Subcutaneous abdominal adipose tissue (tissue), 5 donors: ENCODE data around the gene EFCAB12.
"Not testable (repeated sequence)": the region's sequence is repeated elsewhere in the genome, so short reads cannot be mapped to it uniquely, and the experiment has no call there.

Experiments
- H3K27ac ChIP-seq: one replicate; pipeline ENCODE4 v1.7.0; 2013; ENCODE audit warnings: low read depth, mild to moderate bottlenecking, inconsistent platforms, low read length, moderate library complexity
- H3K27me3 ChIP-seq, 5 donors: one replicate each; pipeline ENCODE4 v1.7.0; 2013; ENCODE audit warnings: low read length in 5 of 5, inconsistent platforms in 1 of 5; ENCODE audit not compliant: control insufficient read depth in 5 of 5, insufficient read depth in 4 of 5
- H3K36me3 ChIP-seq, 5 donors: one replicate each; pipeline ENCODE4 v1.7.0; 2013; ENCODE audit warnings: low read length in 5 of 5; ENCODE audit not compliant: control insufficient read depth in 5 of 5, insufficient read depth in 5 of 5
- H3K4me1 ChIP-seq, 5 donors: one replicate each; pipeline ENCODE4 v1.7.0; 2013; ENCODE audit warnings: low read length in 5 of 5, mild to moderate bottlenecking in 3 of 5, moderate library complexity in 1 of 5; ENCODE audit not compliant: control insufficient read depth in 5 of 5, insufficient read depth in 5 of 5
- H3K4me3 ChIP-seq, 5 donors: one replicate each; pipeline ENCODE4 v1.7.0; 2013; ENCODE audit warnings: low read length in 5 of 5, low read depth in 1 of 5
- H3K9ac ChIP-seq, 5 donors: one replicate each; pipeline ENCODE4 v1.7.0; 2013; ENCODE audit warnings: low read length in 5 of 5, mild to moderate bottlenecking in 4 of 5, moderate library complexity in 3 of 5
- H3K9me3 ChIP-seq, 5 donors: one replicate each; pipeline ENCODE4 v1.7.0; 2013; ENCODE audit warnings: low read length in 5 of 5; ENCODE audit not compliant: control insufficient read depth in 5 of 5
- donor health status: healthy.
- donor health status: healthy.
- donor health status: healthy.
- donor health status: healthy.
- donor health status: healthy.

EFCAB12 gene

DNA sequence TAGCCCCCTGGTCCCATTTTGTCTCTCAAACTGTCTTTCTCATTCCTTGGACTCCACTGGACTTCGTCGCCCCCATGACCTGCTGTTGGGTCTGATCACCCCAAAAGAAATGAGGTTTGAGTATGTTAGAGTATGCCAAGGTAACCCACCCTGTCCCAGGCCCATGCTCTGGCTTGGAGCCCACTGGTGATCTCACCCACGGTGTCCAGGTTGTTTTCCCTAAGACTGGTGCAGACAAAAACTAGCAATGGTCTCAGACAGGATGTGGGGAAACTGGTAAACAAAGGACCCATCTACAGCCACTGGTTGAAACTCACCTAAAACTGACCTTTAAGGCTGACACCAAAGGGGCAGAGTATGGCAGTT is 38.9 kb downstream of the EFCAB12 start:
- Histone ChIP-seq H3K36me3 (peaks cover 4 to 69% (median 50%) of the 10 kb centered on the region in 5 donors), H3K27me3 (no peaks in the 10 kb centered on the region), H3K4me3 (no peak overlapping the region), H3K4me1 (peaks cover 3 to 47% (median 11%) of the 10 kb centered on the region in 5 donors), H3K27ac (peak overlapping the region; percentile 57), H3K9ac (no peak overlapping the region), H3K9me3 (no peaks in the 10 kb centered on the region)

DNA sequence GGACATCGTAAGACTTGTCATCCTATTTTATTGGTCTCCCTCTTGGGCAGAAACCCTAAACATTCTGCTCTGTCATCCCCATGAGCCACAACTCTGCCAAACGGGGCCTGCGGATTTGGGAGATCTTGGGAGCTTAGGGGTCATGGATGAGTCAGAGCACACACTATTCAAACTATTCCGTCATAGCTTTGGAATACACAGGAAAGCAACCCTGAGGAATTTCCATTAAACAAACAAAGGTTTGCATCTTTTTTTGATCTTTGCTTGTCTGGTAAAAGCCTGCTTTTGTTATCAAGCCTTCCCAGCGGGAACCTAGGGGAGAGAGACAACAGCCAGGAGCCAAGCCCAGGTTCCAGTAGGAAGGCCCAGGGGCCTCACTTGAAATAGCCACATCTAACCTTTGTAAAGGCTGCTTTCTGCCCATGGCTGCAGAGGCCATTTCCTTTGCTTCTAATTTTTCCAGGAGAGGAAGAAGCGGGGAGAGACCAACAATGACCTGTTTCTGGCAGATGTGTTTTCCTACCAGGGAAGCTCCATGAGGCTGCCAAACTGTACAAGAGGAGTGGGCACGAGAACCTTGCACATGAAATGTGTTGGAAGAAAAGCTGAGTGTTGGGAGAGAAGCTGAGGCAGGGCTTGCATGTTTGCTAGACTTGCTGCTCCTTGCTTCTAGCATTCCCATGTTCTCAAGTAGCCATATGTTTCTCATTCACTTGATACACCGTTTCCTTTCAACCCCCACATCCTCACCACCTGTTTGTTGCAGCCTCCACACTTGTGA is 39.5 kb downstream of the EFCAB12 start:
- not testable (repeated sequence) for H3K9ac ChIP-seq, H3K4me3 ChIP-seq, H3K27me3 ChIP-seq, H3K9me3 ChIP-seq
- Histone ChIP-seq H3K27ac (peak overlapping the region; percentile 78), H3K4me1 (peaks cover 3 to 44% (median 11%) of the 10 kb centered on the region in 5 donors), H3K36me3 (peaks cover 4 to 64% (median 50%) of the 10 kb centered on the region in 5 donors)

DNA sequence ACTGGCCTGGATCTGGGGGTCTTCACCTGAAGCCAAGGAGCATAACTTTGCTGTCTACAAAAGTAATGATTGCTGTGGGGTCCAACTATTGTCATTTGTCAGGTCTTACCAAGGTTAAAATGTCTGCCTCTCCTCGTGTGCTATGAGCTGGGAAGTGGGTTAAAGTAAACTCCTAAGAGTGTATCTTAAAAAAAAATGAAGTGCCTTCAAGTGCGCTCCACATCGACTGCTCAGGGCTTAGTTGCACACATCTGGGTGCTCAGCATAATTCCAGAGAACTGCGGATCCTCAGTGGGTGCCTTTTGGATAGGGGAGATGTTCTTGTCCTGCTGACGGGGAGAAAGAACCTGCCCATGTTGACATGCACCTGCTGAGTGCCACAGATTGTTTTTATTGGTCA is 40.9 kb downstream of the EFCAB12 start:
- peaks cover 3 to 42% (median 11%) of the 10 kb centered on the region in 5 donors for H3K4me1 ChIP-seq
- no peak overlapping the region for H3K9ac ChIP-seq
- no peaks in the 10 kb centered on the region for H3K9me3 ChIP-seq
- no peak overlapping the region for H3K4me3 ChIP-seq
- peaks cover 4 to 53% (median 42%) of the 10 kb centered on the region in 5 donors for H3K36me3 ChIP-seq
- H3K27ac ChIP-seq = peak overlapping the region; percentile 78
- H3K27me3 ChIP-seq = no peaks in the 10 kb centered on the region

DNA sequence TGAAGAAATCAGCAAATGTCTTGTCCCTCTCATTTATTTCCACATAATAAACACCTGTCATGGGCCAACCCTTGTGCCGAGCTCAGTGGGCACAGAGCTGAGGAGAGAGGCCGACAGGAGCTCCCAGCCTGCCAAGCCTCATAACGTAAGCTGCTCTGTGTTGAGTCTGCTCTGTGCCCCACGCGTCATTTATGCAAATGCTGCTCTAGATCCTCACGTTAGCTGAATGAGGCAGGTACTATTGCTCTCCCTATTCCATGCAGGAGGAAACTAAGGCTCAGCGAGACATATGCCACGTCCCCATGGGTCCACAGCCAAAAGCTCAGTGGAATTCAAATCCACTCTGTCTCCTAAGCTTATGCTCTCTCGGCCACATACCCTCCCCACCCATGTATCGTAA is 41.5 kb downstream of the EFCAB12 start:
- H3K27ac ChIP-seq = peak overlapping the region; percentile 78
- peaks cover 3 to 38% (median 11%) of the 10 kb centered on the region in 5 donors for H3K4me1 ChIP-seq
- H3K36me3 ChIP-seq = peaks cover 4 to 48% (median 38%) of the 10 kb centered on the region in 5 donors
- H3K4me3 ChIP-seq = no peak overlapping the region
- H3K9ac ChIP-seq = no peak overlapping the region
- no peaks in the 10 kb centered on the region for H3K27me3 ChIP-seq
- no peaks in the 10 kb centered on the region for H3K9me3 ChIP-seq

DNA sequence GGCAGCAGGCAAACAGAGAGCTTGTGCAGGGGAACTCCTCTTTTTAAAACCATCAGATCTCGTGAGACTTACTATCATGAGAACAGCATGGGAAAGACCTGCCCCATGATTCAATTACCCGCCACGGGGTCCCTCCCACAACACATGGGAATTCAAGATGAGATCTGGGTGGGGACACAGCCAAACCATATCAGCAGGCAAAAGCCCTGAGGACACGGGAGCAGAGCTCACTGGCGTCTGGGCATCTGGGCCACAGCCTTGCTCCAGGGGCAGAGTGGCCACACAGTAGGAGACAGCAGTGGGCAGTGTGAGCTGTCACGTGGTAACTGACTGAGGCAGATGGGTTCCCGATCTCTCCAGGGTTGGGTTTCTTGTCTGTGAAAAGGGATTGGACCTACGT is 42.9 kb downstream of the EFCAB12 start:
- H3K9me3 ChIP-seq, H3K4me3 ChIP-seq, H3K9ac ChIP-seq, H3K27ac ChIP-seq, H3K27me3 ChIP-seq: not testable (repeated sequence)
- Histone ChIP-seq H3K4me1 (peaks cover 3 to 33% (median 11%) of the 10 kb centered on the region in 5 donors), H3K36me3 (peaks cover 4 to 35% (median 28%) of the 10 kb centered on the region in 5 donors)

DNA sequence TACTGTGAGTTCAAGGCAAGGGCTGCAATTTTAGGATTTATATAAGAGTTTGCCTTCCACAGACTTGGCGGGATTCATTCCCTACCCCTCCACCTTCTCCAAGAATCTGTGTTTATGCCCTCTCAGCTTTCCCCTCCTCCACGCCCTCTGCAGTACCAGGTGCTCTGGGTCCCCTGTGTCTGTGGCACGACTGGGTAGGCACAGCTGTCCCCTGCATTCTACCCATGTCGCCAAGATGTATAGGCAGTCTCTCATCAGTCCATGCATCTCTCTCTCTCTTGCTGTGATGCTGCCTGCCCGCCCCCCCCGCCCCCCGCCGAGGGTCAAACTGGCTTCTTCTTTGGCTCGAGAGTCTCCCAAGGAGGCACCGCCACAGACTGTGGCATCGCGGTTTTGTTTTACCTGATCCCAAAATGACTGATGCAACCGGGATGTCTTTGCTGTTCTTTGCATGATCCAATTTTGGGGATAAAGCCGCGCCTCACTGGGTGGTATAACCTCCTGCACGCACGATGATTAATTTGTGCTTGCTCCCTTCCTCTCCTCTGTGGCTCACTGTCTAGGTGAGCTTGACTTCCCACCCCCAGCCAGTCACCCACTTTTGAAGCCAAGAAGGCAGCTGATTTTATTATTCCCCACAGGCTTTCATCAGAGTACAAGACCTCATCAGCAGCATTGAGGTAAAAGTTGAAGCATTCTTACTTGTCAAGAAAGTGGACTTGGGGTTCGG is 43.7 kb downstream of the EFCAB12 start:
- peaks cover 4 to 28% (median 22%) of the 10 kb centered on the region in 5 donors for H3K36me3 ChIP-seq
- no peak overlapping the region for H3K9ac ChIP-seq
- H3K4me1 ChIP-seq = peaks cover 3 to 30% (median 11%) of the 10 kb centered on the region in 5 donors
- no peak overlapping the region for H3K27ac ChIP-seq
- no peaks in the 10 kb centered on the region for H3K27me3 ChIP-seq
- no peaks in the 10 kb centered on the region for H3K9me3 ChIP-seq
- no peak overlapping the region for H3K4me3 ChIP-seq

DNA sequence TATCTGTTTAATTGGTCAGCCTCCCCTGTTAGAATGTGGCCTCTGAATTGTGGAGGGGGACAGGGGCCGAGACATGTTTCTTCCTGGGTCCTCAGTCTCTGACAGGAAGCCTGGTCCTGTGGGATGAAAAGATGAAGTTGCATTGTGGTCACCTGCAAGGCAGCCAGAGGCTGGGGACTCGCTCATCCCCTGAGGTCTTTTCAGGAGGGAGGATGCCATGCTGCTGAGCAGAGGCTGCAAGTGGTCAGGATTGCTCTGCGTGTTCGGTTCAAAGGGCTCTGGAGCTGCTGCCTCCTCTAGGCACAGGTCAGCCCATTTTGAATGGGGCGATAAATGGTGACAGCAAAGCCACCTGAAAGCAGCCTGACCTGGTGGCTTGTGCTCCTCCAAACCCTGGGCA is 44.3 kb downstream of the EFCAB12 start:
- Histone ChIP-seq H3K36me3 (peaks cover 4 to 22% (median 16%) of the 10 kb centered on the region in 5 donors), H3K4me1 (peaks cover 0 to 30% (median 12%) of the 10 kb centered on the region in 5 donors)
- not testable (repeated sequence) for H3K27me3 ChIP-seq, H3K9ac ChIP-seq, H3K4me3 ChIP-seq, H3K9me3 ChIP-seq, H3K27ac ChIP-seq

DNA sequence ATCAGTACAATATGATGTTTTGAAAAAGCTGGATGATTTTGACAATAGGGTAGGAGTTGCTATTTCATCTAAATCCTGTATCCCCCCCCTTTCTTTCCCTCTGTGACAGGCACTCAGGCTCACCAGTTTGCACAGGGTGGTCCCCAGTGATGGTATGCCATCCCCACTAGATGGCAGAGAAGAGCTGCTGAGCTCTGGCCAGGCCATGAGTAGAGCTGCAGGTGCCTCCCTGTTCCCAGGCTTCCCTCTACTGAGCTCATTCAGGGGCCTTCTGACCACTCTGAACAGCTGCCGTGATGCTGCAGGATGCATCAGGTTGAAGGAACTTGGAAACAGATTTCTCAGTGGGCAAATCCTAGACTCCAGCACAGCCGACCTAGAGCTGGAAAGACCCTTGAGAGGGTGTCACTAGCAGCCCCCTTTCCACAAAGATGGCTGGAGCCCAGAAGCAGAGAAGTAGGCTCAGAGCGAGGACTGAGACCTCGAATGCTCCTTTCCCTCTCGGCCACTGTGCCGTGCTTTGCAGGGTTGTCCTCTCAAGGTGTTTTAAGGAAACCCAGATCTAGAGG is 45.1 kb downstream of the EFCAB12 start:
- Histone ChIP-seq H3K9ac (no peak overlapping the region), H3K27ac (no peak overlapping the region), H3K36me3 (peaks cover 4 to 18% (median 13%) of the 10 kb centered on the region in 5 donors), H3K4me3 (no peak overlapping the region), H3K9me3 (no peaks in the 10 kb centered on the region), H3K4me1 (peaks cover 0 to 33% (median 19%) of the 10 kb centered on the region in 5 donors), H3K27me3 (no peaks in the 10 kb centered on the region)

DNA sequence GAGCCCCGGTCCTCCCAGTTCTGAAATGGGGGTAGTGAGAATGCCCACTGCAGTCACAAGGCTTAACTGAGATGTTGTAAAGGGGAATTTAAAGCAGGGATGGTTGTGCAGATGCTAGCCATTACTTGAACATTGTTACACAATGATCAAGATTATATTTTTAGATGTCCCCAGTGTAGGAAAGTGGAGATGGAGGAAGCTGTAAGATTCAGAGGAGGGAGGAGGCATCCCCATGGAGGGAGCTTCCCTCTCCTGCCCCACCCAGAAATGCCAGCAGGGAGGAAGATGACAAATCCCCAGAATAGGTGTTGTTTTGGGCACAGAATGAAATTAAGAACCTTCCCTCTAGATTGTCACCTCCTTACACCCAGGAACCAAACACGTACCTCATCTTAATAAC is 46.1 kb downstream of the EFCAB12 start:
- no peak overlapping the region for H3K4me3 ChIP-seq

More for the DNA sequence above, 46.1 kb downstream of the EFCAB12 start:
- H3K27ac ChIP-seq = no peak overlapping the region
- H3K4me1 ChIP-seq = peaks cover 0 to 24% (median 19%) of the 10 kb centered on the region in 5 donors
- peaks cover 0 to 9% (median 6%) of the 10 kb centered on the region in 5 donors for H3K36me3 ChIP-seq
- H3K27me3 ChIP-seq = no peaks in the 10 kb centered on the region
- H3K9ac ChIP-seq = no peak overlapping the region
- H3K9me3 ChIP-seq = no peaks in the 10 kb centered on the region
